GM12872 (cell line): ENCODE results near the gene SUSD4.

Experiments used
- CTCF ChIP-seq: IDR thresholded peaks from 3 replicates; pipeline ENCODE4 v1.5.1; 2011; ENCODE audit warnings: low read depth, mild to moderate bottlenecking, low read length, moderate library complexity; ENCODE audit not compliant: insufficient read depth

SUSD4 gene

GRCh38 chr1:223326776-223327175 is 37.2 kb downstream of the SUSD4 start:
- no peak for TF ChIP-seq CTCF

GRCh38 chr1:223323491-223324484 is 40.2 kb downstream of the SUSD4 start:
- TF ChIP-seq CTCF, result no peak

GRCh38 chr1:223322868-223323267 is 41.1 kb downstream of the SUSD4 start:
- TF ChIP-seq CTCF, result no peak

GRCh38 chr1:223320959-223321358 is 43.0 kb downstream of the SUSD4 start:
- no peak for TF ChIP-seq CTCF

GRCh38 chr1:223319905-223320580 is 43.9 kb downstream of the SUSD4 start:
- no peak for TF ChIP-seq CTCF

GRCh38 chr1:223319398-223319797 is 44.6 kb downstream of the SUSD4 start:
- TF ChIP-seq CTCF, result no peak

GRCh38 chr1:223316082-223316481 is 47.9 kb downstream of the SUSD4 start:
- no peak for TF ChIP-seq CTCF
